ENCODE measurements around the gene IRAK1. TPM values are rescaled to one million over a fixed set of nuclear protein-coding genes. Genes with fewer than 3 reads are reported as not detected.
A peak's percentile ranks its signal among the peaks of the same experiment; 100 is the strongest.

IRAK1 gene
- total RNA-seq, 2 donors from 2014 or later, result 47.2 to 58.6 TPM

- ATAC-seq, result no peak
- intact Hi-C loops (cut with DNase I), result no loop called here
Measured at GRCh38 chrX:154044091-154044490, 24.4 kb upstream of the IRAK1 start.

GRCh38 chrX:154043003-154043763 lies 23.5 kb upstream of the IRAK1 start:
- intact Hi-C loops (cut with DNase I), result no loop called here
- DNase-seq (no peak), ATAC-seq (peak; percentile 27 to 35)

More at GRCh38 chrX:154044091-154044490, 24.4 kb upstream of the IRAK1 start:
- no peak for DNase-seq

- DNase-seq, result no peak
- no peak for ATAC-seq
- intact Hi-C loops (cut with DNase I), result no loop called here
Measured at GRCh38 chrX:154040863-154041262, 21.2 kb upstream of the IRAK1 start.

- ATAC-seq, result peak in 1 of 2 donors; percentile 26
- intact Hi-C loops (cut with DNase I), result no loop called here
- no peak for DNase-seq
Measured at GRCh38 chrX:154040307-154040756, 20.6 kb upstream of the IRAK1 start.

- intact Hi-C loops (cut with DNase I), result no loop called here
- DNase-seq (no peak), ATAC-seq (no peak)
Measured at GRCh38 chrX:154039577-154039976, 19.9 kb upstream of the IRAK1 start.

- no peak for DNase-seq
- intact Hi-C loops (cut with DNase I), result no loop called here
- no peak for ATAC-seq
Measured at GRCh38 chrX:154038656-154039055, 19.0 kb upstream of the IRAK1 start.

GRCh38 chrX:154037754-154038153 lies 18.1 kb upstream of the IRAK1 start:
- DNase-seq (no peak), ATAC-seq (no peak)
- intact Hi-C loops (cut with DNase I), result no loop called here

- ATAC-seq (no peak), DNase-seq (no peak)
- intact Hi-C loops (cut with DNase I), result no loop called here
Measured at GRCh38 chrX:154036513-154036912, 16.8 kb upstream of the IRAK1 start.

- intact Hi-C loops (cut with DNase I), result no loop called here
- DNase-seq (no peak), ATAC-seq (no peak)
Measured at GRCh38 chrX:154033848-154034247, 14.1 kb upstream of the IRAK1 start.

- no peak for DNase-seq
- intact Hi-C loops (cut with DNase I), result no loop called here
- ATAC-seq, result no peak
Measured at GRCh38 chrX:154032653-154033052, 13.0 kb upstream of the IRAK1 start.

GRCh38 chrX:154032160-154032559 lies 12.5 kb upstream of the IRAK1 start:
- intact Hi-C loops (cut with DNase I), result no loop called here
- DNase-seq (no peak), ATAC-seq (no peak)

- DNase-seq (no peak), ATAC-seq (no peak)
- intact Hi-C loops (cut with DNase I), result no loop called here
Measured at GRCh38 chrX:154030715-154031305, 11.1 kb upstream of the IRAK1 start.

GRCh38 chrX:154030266-154030665 lies 10.6 kb upstream of the IRAK1 start:
- ATAC-seq (no peak), DNase-seq (no peak)
- intact Hi-C loops (cut with DNase I), result no loop called here

GRCh38 chrX:154029439-154029838 lies 9.7 kb upstream of the IRAK1 start:
- ATAC-seq (no peak), DNase-seq (no peak)
- intact Hi-C loops (cut with DNase I), result no loop called here

GRCh38 chrX:154028502-154029184 lies 8.9 kb upstream of the IRAK1 start:
- ATAC-seq (no peak), DNase-seq (no peak)
- intact Hi-C loops (cut with DNase I), result no loop called here

GRCh38 chrX:154027986-154028385 lies 8.3 kb upstream of the IRAK1 start:
- intact Hi-C loops (cut with DNase I), result no loop called here
- DNase-seq (no peak), ATAC-seq (no peak)

GRCh38 chrX:154027022-154027402 lies 7.3 kb upstream of the IRAK1 start:
- DNase-seq, result no peak
- intact Hi-C loops (cut with DNase I), result no loop called here
- ATAC-seq, result no peak

GRCh38 chrX:154026136-154027021 lies 6.7 kb upstream of the IRAK1 start:
- DNase-seq (no peak), ATAC-seq (no peak)
- intact Hi-C loops (cut with DNase I), result no loop called here

- ATAC-seq (peak in 1 of 2 donors; percentile 50), DNase-seq (no peak)
- intact Hi-C loops (cut with DNase I), result no loop called here
Measured at GRCh38 chrX:154025230-154025629, 5.5 kb upstream of the IRAK1 start.
